Spinal cord (tissue), 10 donors: ENCODE results near the gene NKAIN1. TPM values are rescaled to one million over a fixed set of nuclear protein-coding genes. Genes with fewer than 3 reads are reported as not detected.

ENCODE experiments used
- DNase-seq, 6 donors: peaks; one replicate each; pipeline versions ENCODE4 v3.0.0 to v3.0.0-alpha.2; 2013 to 2015; ENCODE audit warnings: low spot score in 6 of 6, low read depth in 4 of 6
- H3K27ac ChIP-seq: one replicate; pipeline ENCODE4 v1.5.1; 2013; ENCODE audit warnings: low read depth, low read length, control low read depth
- H3K27me3 ChIP-seq: one replicate; pipeline ENCODE4 v1.6.1; 2013; ENCODE audit warnings: low read length; ENCODE audit not compliant: control insufficient read depth, insufficient read depth
- H3K36me3 ChIP-seq: one replicate; pipeline ENCODE4 v1.6.1; 2013; ENCODE audit warnings: low read length; ENCODE audit not compliant: control insufficient read depth, insufficient read depth
- H3K4me1 ChIP-seq: one replicate; pipeline ENCODE4 v1.6.1; 2013; ENCODE audit warnings: low read length; ENCODE audit not compliant: control insufficient read depth, insufficient read depth
- H3K4me3 ChIP-seq: one replicate; pipeline ENCODE4 v1.5.1; 2013; ENCODE audit warnings: low read depth, low read length, control low read depth
- H3K9me3 ChIP-seq: one replicate; pipeline ENCODE4 v1.6.1; 2013; ENCODE audit warnings: low read length; ENCODE audit not compliant: control insufficient read depth, insufficient read depth
- WGBS: methylation state at CpG from one replicate; pipeline ENCODE4 v1.1.5; 2013; ENCODE audit warnings: missing lambda C conversion rate; ENCODE audit not compliant: insufficient coverage; 5-methylcytosine and 5-hydroxymethylcytosine counted together
- polyA plus RNA-seq, 2 donors: library from polyadenylated mRNA; unstranded; fragments of 120-200 nt; gene quantifications; one replicate each; pipeline ENCODE4 v1.2.1, GENCODE V29; 2013; ENCODE audit not compliant: insufficient read length in 2 of 2
- total RNA-seq, 2 donors: library from RNA; depleted of rRNA in 1 of 2; stranded (reverse); fragments of 120-200 nt in 1 of 2; fragments of >200 nt in 1 of 2; gene quantifications; one replicate each; pipeline versions ENCODE4 v1.2.3 to v1.2.4, GENCODE V29; 2013 to 2014
- donor health status: healthy.

Gene NKAIN1
- total and polyA plus RNA-seq, 4 donors = 8.8 to 56.5 (median 34.4) TPM

GRCh38 chr1:31135973-31136600 is 103.6 kb downstream of the NKAIN1 start:
- Histone ChIP-seq H3K4me1 (no peaks in the 10 kb centered on the region), H3K27ac (no peak overlapping the region), H3K27me3 (no peaks in the 10 kb centered on the region), H3K4me3 (no peak overlapping the region), H3K36me3 (no peaks in the 10 kb centered on the region), H3K9me3 (no peaks in the 10 kb centered on the region)
- WGBS = 85% methylated on average over 1 of the region's 2 CpGs
- no peak for DNase-seq

- DNase-seq = no peak
- H3K9me3 ChIP-seq = no peaks in the 10 kb centered on the region
- no peaks in the 10 kb centered on the region for H3K36me3 ChIP-seq
- H3K27ac ChIP-seq = no peak overlapping the region
- no peak overlapping the region for H3K4me3 ChIP-seq
- no peaks in the 10 kb centered on the region for H3K4me1 ChIP-seq
- no peaks in the 10 kb centered on the region for H3K27me3 ChIP-seq
- WGBS = 93% methylated on average over 7 of the region's 7 CpGs
These were observed 106.3 kb downstream of the NKAIN1 start for GRCh38 chr1:31133368-31133767.

Other genes starting within 250 kb of the NKAIN1 start
- gene PUM1, start 174.2 kb downstream of the NKAIN1 start, total RNA-seq = 10 to 100 TPM; 65.1 to 96.0 TPM
- gene PUM1, start 174.2 kb downstream of the NKAIN1 start, polyA plus RNA-seq = 10 to 100 TPM; 70.2 to 86.0 TPM
- gene SNRNP40, start 56.9 kb upstream of the NKAIN1 start, total RNA-seq = 10 to 100 TPM; 75.5 to 81.9 TPM
- 10 to 100 TPM; 44.1 to 52.8 TPM for gene SNRNP40, start 56.9 kb upstream of the NKAIN1 start, polyA plus RNA-seq
- gene ZCCHC17, start 57.1 kb upstream of the NKAIN1 start, total RNA-seq = 10 to 100 TPM; 49.0 to 65.9 TPM
- 10 to 100 TPM; 85.5 to 93.8 TPM for gene ZCCHC17, start 57.1 kb upstream of the NKAIN1 start, polyA plus RNA-seq
- 10 to 100 TPM; 77.1 to 82.1 TPM for gene FABP3, start 133.2 kb upstream of the NKAIN1 start, total RNA-seq
- gene FABP3, start 133.2 kb upstream of the NKAIN1 start, polyA plus RNA-seq = 100 to 1,000 TPM in 1 of 2 donors, 10 to 100 TPM in 1; 99.5 to 110 TPM
- 1 to 10 TPM in 1 of 2 donors, under 1 TPM in 1; 0.89 to 2.3 TPM for gene SERINC2, start 173.3 kb upstream of the NKAIN1 start, total RNA-seq
- 1 to 10 TPM; 8.7 to 8.9 TPM for gene SERINC2, start 173.3 kb upstream of the NKAIN1 start, polyA plus RNA-seq